Activated CD8-positive, alpha-beta memory T cell treated with anti-CD3 and anti-CD28 coated beads, Interleukin-2, amount 50 U/mL, for 1 hour (primary cell): ENCODE results near the gene TAT.
"Not testable (repeated sequence)": the region's sequence is repeated elsewhere in the genome, so short reads cannot be mapped to it uniquely, and the experiment has no call there.

Experiments
- DNase-seq: peaks from one replicate; pipeline ENCODE4 v3.0.0-alpha.2; 2020; ENCODE audit errors: extremely low read depth

Gene TAT

DNA sequence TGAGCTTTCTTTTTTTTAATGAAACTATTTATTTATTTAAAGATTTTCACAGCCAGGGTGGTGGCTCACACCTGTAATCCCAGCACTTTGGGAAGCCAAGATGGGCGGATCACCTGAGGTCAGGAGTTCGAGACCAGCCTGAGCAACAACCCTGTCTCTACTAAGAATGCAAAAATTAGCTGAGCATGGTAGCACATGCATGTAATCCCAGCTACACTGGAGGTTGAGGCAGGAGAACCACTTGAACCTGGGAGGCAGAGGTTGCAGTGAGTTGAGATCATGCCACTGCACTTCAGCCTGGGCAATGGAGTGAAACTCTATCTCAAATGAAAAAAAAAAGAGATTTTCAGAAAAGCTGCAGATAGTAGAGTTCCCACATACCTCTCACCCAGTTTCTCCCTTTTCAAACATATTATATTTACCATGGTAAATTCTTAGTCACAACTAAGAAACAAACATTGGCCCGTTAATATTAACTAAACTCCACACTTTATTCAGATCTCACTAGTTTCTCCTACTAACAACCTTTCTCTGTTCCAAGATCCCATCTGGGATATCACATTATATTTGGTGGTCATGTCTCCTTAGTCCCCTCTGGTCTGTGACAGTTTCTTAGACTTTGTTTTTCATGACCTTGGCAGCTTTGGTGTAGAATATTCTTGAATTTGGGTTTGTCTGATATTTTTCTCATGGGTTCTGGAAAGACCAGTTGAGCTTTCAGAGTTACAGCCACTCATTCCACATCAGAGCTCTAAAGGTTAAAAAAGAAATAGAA, 7.8 kb upstream of the TAT start:
- DNase-seq = no peak

DNA sequence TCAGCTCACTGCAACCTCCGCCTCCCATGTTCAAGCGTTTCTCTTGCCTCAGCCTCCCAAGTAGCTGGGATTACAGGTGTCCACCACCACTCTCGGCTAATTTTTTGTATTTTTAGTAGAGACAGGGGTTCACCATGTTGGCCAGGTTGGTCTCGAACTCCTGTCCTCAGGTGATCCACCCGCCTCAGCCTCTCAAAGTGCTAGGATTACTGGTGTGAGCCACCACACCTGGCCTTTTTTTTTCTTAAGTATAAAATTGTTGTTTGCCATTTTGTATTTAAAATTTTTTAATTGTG, 5.6 kb upstream of the TAT start:
- DNase-seq = not testable (repeated sequence)

DNA sequence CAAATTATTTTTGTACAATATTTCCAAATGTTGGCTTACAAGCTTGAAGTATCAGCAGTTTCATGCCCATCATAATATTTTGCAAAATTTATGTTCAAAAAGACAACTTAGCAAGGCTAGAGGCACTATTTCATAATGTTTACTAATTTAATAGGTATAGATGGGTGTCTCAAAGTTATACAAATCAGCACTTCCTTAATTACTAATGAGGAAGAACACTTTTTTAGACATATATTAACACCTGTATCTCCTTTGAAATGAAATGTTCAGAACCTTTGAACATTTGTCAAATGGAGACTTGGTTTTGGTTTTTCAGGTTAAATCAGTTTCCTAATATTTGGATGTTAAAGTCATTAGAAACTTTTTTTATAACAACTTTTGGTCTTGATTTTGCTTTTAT, 2.2 kb downstream of the TAT start:
- DNase-seq = no peak

DNA sequence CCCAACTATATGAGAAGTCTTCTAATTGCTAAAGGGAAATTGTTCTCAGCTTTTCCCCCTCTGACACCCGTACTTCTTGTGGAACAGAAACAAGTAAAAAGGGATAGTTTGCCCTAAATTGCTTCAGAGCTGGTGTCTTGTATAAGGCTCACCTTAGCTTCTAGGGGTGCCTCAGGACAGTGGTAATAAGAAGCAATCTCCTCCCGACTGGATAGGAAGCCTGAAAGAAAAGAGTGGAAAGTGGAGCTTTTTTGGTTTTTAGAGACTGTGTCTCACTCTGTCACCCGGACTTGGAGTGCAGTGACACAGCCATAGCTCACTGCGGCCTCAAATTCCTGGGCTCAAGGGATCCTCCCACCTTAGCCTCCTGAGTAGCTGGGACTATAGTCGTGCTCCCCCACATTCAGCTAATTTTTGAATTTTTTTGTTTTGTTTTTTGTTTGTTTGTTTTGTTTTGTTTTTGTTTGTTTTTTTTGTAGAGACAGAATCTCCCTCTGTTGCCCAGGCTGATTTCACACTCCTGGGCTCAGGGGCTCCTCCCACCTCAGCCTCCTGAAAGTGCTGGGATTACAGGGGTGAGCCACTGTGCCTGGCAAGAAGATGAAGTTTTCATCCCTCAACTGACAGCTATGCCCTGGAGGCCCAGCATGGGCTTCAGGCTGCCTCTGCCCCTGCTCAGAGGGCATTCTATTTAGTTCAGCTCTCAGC, 3.4 kb downstream of the TAT start:
- DNase-seq = no peak

DNA sequence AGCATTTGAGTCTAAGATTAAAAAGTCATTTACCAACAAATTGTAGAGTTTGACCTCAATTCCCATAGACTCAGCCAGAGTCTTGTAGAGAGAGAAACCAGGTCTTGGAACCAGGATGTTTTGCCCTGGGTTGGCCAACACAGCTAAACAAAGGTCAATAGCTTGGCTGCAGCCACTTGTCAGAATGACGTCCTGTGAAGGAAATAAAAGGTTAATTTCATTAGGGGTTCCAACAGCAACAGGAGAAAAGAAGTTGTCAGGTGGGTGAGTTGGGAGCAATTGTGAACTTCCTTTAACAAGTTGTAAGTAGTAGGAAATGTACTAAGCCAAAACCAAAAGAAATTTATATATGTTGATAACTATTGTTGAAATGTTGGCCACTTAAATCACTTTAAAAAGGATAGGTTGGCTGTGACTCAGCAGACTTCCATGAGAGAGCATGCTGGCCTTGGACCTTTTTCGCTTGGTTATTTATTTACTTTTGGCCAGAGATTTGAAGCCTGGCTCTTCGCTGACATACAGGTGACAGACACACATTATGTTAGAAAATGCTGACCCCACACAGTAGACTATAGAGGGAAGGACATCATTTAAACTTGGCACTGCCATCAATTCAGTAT, 4.3 kb downstream of the TAT start:
- DNase-seq = no peak

DNA sequence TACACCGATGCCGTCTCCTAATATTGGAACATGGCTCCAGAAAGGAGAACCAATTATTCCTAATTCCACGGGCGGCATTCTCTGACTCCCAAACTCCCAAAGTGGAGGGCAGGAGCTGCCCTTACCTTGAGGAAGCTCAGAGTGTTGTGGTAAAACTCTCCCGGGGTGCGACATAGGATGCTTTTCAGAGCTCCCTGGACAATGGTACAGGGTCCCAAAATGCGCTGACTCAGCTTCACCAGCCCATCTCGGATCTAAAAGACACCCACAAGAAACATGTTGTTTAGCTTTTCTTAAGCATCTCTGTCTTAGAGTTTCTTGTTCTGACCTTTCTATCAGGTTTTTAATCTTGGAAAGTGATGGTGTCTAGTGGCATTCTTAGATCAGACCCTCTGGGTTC, 6.7 kb downstream of the TAT start:
- DNase-seq = no peak

DNA sequence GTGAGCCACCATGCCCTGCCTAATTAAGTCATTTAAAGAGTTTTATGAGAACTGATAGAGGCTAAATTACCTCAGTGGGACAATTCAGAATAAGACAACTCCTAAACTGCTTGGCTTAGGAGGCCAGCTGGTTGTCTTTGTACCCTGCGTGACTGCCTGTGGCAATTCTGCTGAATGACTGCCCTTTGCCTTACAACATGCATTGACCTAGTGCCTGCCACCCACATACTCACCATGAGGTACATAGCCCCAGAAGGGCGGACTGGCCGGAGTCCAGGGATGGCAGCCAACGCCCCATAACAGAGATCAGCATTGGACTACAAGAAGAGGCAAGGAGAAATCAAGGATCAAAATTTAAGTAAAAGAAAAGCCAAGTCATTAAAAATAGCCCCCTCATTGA, 7.3 kb downstream of the TAT start:
- DNase-seq = no peak

DNA sequence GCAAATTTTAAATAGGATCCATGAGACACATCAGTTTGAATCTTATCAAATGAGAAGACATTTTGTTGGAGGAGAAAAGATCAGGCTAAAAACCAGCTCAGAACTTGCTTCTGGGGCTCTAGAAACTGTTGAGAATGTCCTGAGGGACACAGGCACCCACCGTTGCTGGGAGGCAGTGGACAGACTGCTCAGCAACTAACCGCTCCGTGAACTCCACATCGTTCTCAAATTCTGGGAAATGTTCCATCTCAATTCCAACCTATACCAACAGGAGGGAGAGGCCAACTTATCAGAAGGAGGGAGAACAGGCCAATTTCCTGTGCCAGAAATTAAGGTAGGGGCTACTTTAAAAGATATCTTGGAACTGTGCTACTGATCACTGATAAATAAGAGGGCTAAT, 8.3 kb downstream of the TAT start:
- no peak for DNase-seq

DNA sequence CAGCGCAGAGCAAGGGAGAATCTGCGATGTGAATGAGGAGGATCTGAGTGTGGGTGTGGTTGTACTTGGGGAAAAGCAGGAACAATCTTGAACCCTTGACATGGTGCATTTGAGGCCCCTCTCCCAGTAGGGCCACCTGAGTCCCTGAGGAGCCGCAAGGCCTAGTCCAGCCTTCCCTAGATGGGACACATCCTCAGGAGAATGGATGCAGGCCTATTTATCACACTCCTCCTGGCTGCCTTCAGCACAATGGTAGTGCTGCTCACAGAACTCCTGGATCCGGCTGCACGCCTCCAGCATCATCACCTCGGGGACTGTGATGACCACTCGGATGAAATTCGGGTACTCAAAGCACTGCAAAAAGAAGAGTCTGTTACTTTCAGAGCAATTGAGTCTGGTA, 9.0 kb downstream of the TAT start:
- no peak for DNase-seq

DNA sequence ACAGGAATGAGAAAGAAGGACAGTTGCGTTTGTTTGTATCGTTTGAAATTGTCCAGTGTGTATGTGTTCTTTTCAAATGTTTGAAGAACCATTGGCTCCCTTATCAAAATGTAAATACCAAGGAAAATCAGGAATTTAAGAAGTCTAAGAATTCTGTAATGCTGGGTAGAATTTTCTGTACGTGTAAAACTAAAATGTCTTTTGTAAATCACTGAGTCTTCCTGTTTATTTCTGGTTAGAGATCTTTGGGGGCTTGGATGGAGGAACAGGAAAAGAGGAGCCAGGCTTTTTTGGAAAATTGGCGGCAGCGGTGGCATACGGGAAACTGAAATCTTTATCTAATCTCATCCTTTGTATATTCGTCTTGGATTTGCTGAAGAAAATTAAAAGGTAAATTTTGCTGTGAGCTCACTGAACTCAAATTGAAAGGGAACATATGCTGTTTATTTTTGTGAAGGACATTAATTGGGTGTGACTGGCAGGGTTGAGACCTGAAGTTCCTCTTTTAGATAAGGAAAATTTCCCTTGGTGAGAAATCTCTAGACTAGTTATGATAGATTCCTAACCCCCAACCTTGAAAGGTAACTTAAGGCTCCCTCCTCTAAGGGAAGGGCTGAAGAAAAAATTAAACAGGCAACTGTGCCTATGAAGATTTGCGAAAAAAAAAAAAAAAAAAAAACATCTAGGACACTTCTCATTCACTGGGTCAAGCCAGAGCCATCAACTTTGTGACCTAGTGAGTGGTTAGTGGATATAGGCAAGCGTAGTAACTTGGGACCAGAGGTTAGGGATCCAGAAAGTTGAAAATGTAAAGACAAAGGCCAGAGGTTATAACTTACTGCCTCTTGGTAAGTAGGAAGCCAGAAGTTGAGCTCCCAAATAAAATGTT, 10.8 kb downstream of the TAT start:
- no peak for DNase-seq

DNA sequence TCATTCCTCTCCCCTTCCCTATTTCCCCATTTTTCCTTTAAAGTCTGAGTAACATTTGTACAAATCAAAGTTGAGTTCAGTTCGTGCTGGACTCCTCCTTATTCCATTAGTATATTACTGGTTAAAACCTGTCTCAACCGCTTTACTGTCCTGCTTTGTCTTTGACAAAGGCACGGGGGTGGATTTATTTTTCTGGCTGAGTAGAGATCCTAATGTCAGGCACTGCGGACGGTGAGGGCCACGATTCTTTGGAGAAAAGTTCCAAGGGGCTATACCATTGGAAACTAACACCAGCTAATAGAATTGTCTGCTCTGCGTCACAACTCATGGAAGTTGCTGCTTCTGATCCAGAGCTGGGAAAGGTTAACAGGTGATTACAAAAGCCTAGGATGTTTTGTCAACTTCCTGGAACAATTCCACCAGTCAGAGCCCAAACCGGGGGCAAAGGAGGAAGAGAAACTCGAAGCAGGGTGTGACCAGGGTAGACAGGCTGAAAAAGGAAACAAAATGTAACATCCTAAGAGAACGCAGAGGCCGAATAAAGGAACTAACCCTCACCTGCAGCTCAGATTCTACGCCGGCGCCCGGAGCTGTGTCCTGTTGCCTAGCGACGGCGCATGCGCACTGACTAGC, 12.4 kb downstream of the TAT start:
- no peak for DNase-seq

DNA sequence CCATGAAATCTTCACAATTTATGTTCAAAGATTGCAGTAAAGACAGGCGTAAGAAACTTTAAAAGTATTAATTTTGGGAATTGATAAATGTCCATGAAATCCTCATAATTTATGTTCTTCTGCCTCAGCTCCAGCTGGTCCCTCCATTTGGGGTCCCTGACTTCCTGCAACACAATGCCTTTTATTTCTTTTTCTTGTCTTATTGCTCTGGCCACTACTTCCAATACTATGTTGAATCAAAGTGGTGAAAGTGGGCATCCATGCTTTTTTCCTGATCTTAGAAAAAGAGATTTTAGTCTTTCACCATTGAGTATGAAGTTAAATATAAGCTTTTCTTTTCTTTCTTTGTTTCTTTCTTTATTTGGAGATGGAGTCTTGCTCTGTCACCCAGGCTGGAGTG, 14.3 kb downstream of the TAT start:
- no peak for DNase-seq

DNA sequence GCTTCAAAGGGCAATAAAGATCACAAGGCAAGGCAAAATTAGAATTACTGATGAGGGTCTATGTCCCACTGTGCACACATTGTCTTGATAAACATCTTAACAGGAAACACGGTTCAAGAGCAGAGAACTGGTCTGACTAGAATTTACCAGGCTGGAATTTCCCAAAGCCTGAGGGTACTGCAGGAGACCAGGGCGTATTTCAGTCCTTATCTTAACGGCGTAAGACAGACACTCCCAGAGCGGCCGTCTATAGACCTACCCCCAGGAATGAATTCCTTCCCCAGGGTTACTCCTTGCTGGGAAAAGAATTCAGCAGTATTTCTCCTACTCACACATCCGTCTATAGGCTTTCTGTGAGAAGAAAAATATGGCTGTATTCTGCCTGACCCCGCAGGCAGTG, 15.0 kb downstream of the TAT start:
- not testable (repeated sequence) for DNase-seq

DNA sequence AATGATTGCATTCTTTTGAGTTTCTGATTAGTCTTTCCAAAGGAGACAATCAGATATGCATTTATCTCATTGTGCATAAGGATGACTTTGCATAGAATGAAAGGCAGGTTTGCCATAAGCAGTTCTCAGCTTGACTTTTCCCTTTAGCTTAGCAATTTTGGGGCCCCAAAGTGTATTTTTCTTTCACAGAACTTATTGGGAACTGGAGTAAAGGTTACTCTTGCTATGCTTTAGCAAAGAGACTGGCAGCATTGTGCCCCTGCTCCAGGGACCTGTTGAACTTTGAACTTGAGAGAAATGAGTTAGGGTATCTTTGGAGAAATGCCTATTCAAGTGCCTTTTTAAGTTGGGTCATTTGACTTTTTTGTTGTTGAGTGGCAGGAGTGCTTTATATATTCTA, 17.0 kb downstream of the TAT start:
- no peak for DNase-seq

DNA sequence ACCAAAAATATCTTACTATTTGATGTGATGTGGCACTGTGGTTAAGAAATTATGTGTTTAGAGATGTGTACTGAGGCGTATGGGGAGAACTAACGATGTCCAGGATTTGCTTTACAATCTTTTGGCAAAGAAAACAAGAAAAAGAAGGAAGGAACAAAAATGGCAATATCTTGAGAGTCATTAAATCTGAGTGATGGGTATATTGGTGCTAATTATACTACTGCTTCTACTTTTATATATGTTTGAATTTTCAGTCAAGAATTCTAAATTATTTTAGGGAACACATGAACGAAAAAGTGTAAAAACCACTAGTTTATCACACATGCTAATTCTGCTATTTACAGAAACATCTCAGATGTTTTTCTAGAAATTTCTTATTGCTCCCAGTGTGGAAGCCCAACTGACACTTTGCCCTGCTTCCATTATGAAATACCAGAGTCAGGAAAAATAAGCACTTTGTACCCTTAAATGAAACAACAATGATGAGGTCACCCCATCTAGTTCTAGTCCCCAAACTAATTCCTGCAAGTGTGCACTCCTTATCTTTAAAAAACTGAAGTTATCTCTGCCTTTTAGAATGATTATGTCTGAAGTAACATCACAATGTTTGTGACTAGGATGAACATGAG, 18.8 kb downstream of the TAT start:
- DNase-seq = no peak

DNA sequence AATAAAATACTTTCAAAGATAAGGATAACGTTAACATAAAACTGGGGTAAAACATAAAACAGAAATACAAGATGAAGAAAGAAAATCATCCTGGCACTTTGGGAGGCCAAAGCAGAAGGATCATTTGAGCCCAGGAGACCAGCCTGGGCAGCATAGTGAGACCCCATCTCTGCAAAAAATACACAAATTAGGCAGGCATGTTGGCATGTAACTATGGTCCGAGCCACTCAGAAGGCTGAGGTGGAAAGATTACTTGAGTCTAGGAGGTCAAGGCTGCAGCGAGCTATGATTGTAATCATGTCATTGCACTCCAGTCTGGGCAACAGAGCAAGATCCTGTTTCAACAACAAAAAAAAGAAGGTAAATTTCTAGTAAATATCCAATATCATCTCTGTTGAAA, 19.6 kb downstream of the TAT start:
- no peak for DNase-seq

DNA sequence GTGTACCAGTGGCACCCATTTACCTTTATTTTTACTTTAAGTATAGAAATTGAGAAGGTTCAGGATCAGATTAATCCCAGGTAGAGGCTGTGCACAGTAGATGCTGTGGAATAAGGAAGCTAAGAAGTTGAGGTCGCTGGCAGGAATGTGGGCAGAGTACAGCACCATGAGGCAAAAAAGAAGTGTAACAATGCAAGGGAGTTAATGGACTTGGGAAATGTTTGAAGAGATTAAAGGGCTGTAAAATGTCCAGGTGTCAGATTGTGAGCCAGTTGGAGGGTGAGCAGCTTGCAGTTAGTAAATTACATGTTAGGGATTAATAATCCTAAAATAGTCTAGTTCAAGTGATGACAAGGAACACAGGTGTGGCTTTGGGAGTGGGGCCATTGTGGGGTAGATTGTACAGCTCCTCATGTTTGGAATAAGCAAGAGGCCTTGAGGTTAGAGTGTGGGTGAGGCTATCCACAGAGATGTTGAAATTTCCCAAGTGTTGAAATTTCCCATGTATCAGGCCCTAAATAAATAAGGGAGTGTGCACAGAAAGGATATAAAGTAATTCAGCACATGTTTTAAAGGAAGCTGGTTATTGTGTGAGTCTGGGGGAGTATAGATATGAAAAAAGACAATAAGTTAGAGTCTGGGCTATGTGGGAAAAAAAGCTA, 21.5 kb downstream of the TAT start:
- no peak for DNase-seq

DNA sequence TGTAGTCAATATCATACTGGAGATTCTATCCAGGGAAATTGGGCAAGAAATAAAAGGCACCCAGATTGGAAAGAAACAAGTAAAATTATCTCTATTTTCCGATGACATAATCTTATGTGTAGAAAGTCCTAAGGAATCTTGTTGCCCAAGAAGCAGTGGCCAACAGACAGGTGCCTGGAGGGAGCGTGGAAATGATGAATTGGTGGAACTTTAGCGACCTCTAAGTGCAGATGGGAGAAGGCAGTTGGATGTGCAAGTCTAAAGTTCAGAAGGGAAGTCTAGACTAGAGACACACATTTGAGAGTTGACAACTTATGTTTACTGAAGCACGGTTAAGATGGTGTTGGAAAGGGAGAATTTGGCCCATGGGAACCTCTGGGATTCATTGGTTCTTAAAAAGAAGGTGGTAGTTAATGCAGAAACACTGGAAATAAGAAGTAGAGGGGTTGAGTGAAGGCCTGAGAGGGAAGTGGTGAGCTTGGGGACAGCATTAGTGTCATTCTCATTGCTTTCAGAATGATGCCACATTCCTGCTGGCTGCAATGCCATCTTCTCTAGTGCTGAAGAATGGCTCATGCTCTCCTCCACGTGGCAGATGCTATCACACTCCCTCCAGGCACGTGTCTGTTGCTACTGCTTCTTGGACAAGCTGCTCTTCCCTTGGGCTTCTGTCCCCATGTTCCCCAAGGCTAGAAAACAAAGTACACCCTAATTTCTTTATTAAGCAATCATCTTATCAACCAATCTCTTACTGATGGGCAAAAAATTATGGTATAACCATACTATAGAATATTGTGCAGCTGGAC, 24.0 kb downstream of the TAT start:
- no peak for DNase-seq

DNA sequence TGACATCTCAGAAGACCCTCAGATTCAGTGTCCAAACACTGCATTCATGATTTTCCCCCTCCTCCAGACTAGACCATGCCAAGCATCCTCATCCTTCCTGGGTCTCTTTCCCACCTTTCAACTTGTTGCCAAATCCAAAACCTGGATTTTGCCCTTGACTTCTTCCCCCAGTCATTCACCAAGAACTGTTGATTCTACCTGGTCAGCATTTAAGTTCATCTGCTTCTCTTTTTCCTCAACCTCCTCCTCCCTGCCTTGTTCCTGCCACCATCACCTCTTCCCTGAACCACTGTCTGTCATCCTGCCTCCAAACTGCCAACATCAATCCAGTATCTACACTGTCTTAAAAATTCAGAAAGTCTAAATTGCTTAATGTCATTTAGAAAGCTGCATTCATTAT, 29.7 kb downstream of the TAT start:
- no peak for DNase-seq

DNA sequence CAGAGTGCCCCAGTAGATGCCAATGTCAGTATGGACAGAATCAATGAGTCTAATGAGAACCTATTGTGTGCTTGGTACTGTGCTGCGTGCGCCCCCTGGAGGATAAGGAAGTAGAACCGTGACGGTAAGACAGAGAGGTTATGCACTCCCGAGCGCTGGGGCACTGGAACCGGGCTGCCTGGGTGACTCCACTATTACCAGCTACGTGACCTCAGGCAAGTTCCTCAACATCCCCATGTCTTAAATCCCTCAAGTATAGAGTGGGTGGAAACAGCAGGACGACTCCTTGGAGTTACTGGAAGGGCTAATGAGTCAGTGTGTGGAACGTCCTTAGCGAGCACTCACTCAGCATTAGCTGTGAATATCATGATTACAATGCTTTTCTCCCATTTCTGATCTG, 34.5 kb downstream of the TAT start:
- DNase-seq = no peak
